COR-L47 (cell line): ENCODE results near the gene PANX3.

Experiments used
- DNase-seq: peaks from one replicate; lab custom pipeline; 2025; lab: John Stamatoyannopoulos, UW

The PANX3 gene

DNA sequence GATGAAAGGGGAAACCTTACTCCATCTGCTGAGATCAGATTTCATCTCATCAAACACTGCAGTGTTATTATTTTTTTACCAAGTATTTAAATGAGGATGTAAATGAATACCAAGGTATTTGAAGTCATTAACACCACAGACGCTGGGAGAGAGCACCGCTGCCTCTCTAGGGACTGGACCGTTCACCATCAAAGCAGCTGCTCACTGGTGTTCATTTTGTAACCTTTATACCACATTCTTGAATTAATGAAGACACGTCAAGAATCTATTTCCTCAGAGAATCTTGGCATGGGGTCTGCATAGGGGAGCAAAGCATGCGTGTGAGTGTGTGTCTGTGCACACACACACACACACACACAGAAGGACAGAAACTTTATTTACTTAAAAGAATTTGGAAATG lies 46.7 kb downstream of the PANX3 start:
- no peak for DNase-seq

GRCh38 chr11:124658501-124658900 lies 47.3 kb downstream of the PANX3 start:
- no peak for DNase-seq

GRCh38 chr11:124658986-124659385 lies 47.8 kb downstream of the PANX3 start:
- no peak for DNase-seq

- no peak for DNase-seq
Measured at GRCh38 chr11:124661553-124661952, 50.3 kb downstream of the PANX3 start.

DNA sequence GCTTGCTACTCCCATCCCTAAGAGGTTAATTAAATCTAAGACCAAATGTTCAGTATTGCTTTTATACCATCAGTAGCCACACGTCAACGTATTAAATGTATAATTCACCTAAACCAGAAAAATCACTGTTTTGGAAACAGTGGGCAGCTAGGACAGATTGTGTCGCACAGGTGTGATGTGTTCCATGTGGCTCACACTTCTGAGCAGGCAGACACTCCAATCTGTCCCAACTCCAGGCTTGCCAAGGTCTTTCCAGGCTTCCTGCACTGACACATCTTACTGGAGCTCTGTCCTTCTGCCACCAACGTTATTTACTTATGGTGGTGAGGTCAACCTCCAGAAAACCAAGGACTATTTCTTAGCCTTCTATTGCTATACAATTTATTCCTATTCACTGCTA lies 50.9 kb downstream of the PANX3 start:
- DNase-seq = no peak

DNA sequence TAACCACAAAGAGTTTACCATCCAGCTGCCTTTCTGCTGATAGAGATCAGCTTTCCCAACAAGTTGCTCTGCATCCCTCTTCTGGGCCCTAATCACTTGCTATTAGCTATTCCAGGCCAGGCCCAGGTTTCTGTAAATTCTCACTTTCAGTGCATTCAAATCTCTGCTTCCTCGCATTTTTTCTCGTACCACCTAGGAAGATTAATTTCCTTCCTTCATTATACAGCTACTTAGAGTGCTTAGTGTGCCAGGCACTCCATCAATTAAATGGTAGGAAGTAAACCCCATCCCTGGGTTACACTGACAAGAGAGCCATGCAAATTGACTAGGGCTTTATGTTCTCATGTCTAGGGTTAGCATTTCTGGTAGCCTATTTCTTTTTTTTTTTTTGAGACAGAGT lies 52.6 kb downstream of the PANX3 start:
- DNase-seq = no peak

GRCh38 chr11:124667601-124668000 lies 56.4 kb downstream of the PANX3 start:
- DNase-seq = no peak

- DNase-seq = no peak
Measured at GRCh38 chr11:124669193-124669592, 58.0 kb downstream of the PANX3 start.
